22Rv1 (cell line): ENCODE measurements around the gene PTPRJ.
"Not testable (repeated sequence)": the region's sequence is repeated elsewhere in the genome, so short reads cannot be mapped to it uniquely, and the experiment has no call there.

ENCODE experiments used
- H3K27ac ChIP-seq: fragments of 450-650 bp; 2 replicates; pipeline ENCODE4 v1.5.1; 2017
- ZFX ChIP-seq: fragments of 450-650 bp; IDR thresholded peaks from 2 replicates; pipeline ENCODE4 v1.6.1; 2017; ENCODE audit warnings: antibody characterized with exemption, borderline replicate concordance
- TF ChIP-seq, protein P1 (sequence below): fragments of 450-650 bp; IDR thresholded peaks from 2 replicates; pipeline ENCODE4 v1.5.1; 2017; ENCODE audit warnings: mild to moderate bottlenecking

The PTPRJ gene

DNA sequence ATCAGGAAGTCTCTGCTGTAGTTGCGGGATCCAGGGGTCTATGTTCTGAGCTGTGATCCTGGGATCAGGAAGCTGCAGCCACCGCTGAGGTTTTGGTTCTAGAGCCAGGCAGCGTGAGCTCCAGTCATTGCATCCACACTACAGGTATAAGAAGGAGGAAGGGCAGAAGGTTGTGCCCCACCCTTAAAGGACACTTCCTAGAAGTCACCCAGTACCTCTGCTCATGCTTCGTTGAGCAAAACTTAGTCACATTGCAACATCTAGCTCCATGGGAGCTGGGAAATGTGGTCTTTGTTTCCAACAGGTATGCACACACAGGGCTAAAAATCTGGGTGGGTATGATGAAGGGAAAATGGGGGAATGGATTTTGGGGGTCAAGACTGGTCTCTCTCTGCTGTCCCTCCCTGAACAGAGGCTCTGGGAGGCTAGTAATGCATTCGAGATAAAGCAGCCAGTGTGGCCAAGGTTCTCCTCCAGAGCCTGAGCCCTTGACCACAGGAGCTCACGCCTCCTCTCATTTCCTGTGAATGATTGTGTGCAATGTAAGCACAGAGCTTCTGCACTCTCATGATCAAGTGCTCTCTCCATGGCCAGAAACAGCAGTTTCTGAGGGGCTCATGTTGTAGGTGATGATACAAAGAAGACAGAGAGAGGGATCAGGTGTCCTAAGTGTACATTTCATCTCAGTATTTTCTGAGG lies 149.5 kb downstream of the PTPRJ start:
- H3K27ac ChIP-seq = no peak overlapping the region
- no peak for TF ChIP-seq ZFX
- TF ChIP-seq, protein P1, sequence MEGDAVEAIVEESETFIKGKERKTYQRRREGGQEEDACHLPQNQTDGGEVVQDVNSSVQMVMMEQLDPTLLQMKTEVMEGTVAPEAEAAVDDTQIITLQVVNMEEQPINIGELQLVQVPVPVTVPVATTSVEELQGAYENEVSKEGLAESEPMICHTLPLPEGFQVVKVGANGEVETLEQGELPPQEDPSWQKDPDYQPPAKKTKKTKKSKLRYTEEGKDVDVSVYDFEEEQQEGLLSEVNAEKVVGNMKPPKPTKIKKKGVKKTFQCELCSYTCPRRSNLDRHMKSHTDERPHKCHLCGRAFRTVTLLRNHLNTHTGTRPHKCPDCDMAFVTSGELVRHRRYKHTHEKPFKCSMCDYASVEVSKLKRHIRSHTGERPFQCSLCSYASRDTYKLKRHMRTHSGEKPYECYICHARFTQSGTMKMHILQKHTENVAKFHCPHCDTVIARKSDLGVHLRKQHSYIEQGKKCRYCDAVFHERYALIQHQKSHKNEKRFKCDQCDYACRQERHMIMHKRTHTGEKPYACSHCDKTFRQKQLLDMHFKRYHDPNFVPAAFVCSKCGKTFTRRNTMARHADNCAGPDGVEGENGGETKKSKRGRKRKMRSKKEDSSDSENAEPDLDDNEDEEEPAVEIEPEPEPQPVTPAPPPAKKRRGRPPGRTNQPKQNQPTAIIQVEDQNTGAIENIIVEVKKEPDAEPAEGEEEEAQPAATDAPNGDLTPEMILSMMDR = no peak

DNA sequence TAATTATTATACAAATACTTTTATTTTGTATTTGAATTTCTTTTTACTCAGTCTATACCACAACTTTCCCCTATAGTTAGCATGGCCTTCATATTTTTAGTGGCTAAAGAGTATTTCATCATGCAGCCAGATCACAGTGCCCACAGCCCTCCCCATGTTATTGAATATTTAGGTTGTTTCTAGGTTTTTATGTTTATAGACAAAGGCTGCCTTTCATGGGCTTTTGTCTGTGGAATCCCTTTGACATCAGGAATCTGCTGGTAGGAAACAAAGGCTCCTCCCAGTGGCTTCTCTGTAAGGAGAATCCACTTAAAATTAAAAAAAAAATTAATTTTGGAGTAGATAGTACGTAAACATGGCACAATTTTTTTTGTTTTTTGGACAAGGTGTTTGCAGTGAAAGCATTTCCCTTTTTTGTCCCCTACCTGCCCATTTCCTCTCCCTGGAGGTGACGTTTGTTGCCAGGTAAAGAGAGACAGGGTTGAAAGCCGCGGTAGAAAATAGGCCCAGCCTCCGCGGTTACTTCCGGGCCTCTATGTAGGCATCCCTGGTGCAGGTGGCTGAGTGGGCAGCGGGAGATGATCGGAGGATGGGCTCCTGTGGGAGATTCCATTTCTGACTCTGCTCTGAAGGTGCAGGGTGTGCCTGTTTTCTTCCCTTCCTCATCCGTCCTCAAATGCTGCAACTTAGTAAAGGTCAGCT lies 154.0 kb downstream of the PTPRJ start:
- TF ChIP-seq, protein P1 = no peak
- TF ChIP-seq ZFX = no peak
- no peak overlapping the region for H3K27ac ChIP-seq

DNA sequence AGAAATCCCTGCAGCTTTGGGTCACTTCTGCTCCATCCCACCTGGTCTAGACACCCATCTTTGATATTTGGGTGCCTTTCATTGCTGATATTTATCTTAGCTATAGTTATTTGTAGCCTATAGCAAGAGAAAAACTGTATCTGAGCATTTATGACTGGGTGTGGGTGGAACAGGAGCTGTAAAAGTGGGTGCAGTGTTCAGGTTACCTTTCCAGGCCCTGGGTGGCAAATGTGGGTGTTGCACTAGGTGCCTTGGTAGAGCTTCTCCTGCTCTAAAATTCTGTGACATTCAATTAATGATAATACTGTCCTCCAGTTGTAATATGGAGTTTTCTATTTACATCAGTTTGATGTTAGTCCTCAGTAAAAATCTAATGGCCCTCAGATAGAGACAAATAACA lies 157.9 kb downstream of the PTPRJ start:
- no peak overlapping the region for H3K27ac ChIP-seq
- TF ChIP-seq, protein P1 = no peak
- no peak for TF ChIP-seq ZFX

GRCh38 chr11:48139896-48140295 lies 159.5 kb downstream of the PTPRJ start:
- not testable (repeated sequence) for H3K27ac ChIP-seq

- no peak overlapping the region for H3K27ac ChIP-seq
- TF ChIP-seq, protein P1 = no peak
- TF ChIP-seq ZFX = no peak
Measured at GRCh38 chr11:48141475-48142122, 161.2 kb downstream of the PTPRJ start.

- H3K27ac ChIP-seq = no peak overlapping the region
- TF ChIP-seq, protein P1 = no peak
- TF ChIP-seq ZFX = no peak
Measured at GRCh38 chr11:48142889-48143288, 162.5 kb downstream of the PTPRJ start.

GRCh38 chr11:48148749-48149148 lies 168.4 kb downstream of the PTPRJ start:
- TF ChIP-seq ZFX = no peak
- TF ChIP-seq, protein P1 = no peak
- H3K27ac ChIP-seq = no peak overlapping the region
